Heart right ventricle (tissue), 16 donors: ENCODE measurements around the gene PLAC9. TPM values are rescaled to one million over a fixed set of nuclear protein-coding genes. Genes with fewer than 3 reads are reported as not detected.
A peak's percentile ranks its signal among the peaks of the same experiment; 100 is the strongest.
"Not testable (repeated sequence)": the region's sequence is repeated elsewhere in the genome, so short reads cannot be mapped to it uniquely, and the experiment has no call there.

Experiments used
- ATAC-seq, 8 donors: fragments of 200-7000 bp; cut with Tn5 transposase; one replicate each; pipeline ENCODE4 v1.9.1; 2020; ENCODE audit warnings: mild to moderate bottlenecking in 8 of 8, moderate library complexity in 8 of 8, moderate number of reproducible peaks in 1 of 8
- DNase-seq, 2 donors: peaks; one replicate each; pipeline ENCODE4 v3.0.0-alpha.2; 2020
- H3K27ac ChIP-seq, 10 donors: fragments of 200-600 bp; sonication (generic) in 2 of 10; one replicate each; pipeline versions ENCODE4 v1.5.0 to v1.8.0; 2020 to 2022; ENCODE audit warnings: mild to moderate bottlenecking in 3 of 10
- H3K27me3 ChIP-seq, 7 donors: fragments of 200-600 bp; one replicate each; pipeline ENCODE4 v1.8.0; 2021 to 2022; ENCODE audit warnings: mild to moderate bottlenecking in 2 of 7
- H3K36me3 ChIP-seq, 9 donors: fragments of 200-600 bp; sonication (generic) in 1 of 9; one replicate each; pipeline versions ENCODE4 v1.5.0 to v1.8.0; 2020 to 2022; ENCODE audit warnings: mild to moderate bottlenecking in 2 of 9
- H3K4me1 ChIP-seq, 9 donors: fragments of 200-600 bp; sonication (generic) in 1 of 9; one replicate each; pipeline versions ENCODE4 v1.5.0 to v1.8.0; 2020 to 2022; ENCODE audit warnings: mild to moderate bottlenecking in 4 of 9
- H3K4me3 ChIP-seq, 10 donors: fragments of 200-600 bp; sonication (generic) in 2 of 10; one replicate each; pipeline versions ENCODE4 v1.5.0 to v1.8.0; 2020 to 2022; ENCODE audit warnings: mild to moderate bottlenecking in 7 of 10, moderate library complexity in 2 of 10
- H3K9me3 ChIP-seq, 11 donors: fragments of 200-600 bp in 10 of 11; sonication (generic) in 2 of 11; one replicate each; pipeline versions ENCODE4 v1.5.0 to v1.8.0; 2013 to 2022; ENCODE audit warnings: mild to moderate bottlenecking in 2 of 11, control low read depth in 1 of 11, moderate library complexity in 1 of 11
- WGBS, 2 donors: extraction: QIAGEN DNeasy Blood & Tissue Kit; methylation state at CpG; one replicate each; pipeline ENCODE4 v1.1.7; 2013; ENCODE audit warnings: inconsistent platforms in 1 of 2; 5-methylcytosine and 5-hydroxymethylcytosine counted together
- intact Hi-C, 10 donors: fragments of 100-400 bp; cut with DNase I; formaldehyde crosslinking; loops; one replicate each; pipeline versions ENCODE4 v1.11.1 to v1.14.2; 2022
- polyA plus RNA-seq, 2 donors: library from polyadenylated mRNA; stranded (reverse); fragments of 200-250 nt; gene quantifications; one replicate each; pipeline ENCODE4 v1.2.3, GENCODE V29; 2013
- total RNA-seq, 10 donors: library from RNA; stranded (reverse); fragmentation: NEBNext Ultra II Directional in 3 of 10; extraction: Animal tissue kit (Norgen Biotek cat#: 25700) in 3 of 10; gene quantifications; one replicate each; pipeline versions ENCODE4 v1.2.1 to v1.2.4, GENCODE V29; 2021 to 2023
- TF ChIP-seq, protein P1 (sequence below), 9 donors: fragments of 200-600 bp; sonication (generic) in 2 of 9; IDR thresholded peaks; one replicate each; pipeline versions ENCODE4 v1.5.0 to v1.8.0; 2021 to 2022; ENCODE audit warnings: antibody characterized with exemption in 9 of 9, mild to moderate bottlenecking in 5 of 9, moderate library complexity in 1 of 9
- donor health status: Arrhythmogenic right ventricular cardiomyopathy.
- donor health status: ischemic (EF 13 %, LVEDD 7.1; RV severe dilation, severe dysfunction).
- donor health status: healthy with polysubstance abuse.
- donor health status: DM: no; HTN: yes; CAD: no.
- donor health status: DM: no; HTN: no; CAD: no.
- donor health status: ischemic (EF 25% LVEDD 6.9; RV normal size, moderate dysfunction).
- donor health status: ischemic (EF 25% LVEDD 5.7; RV mildly dilated, moderate dysfunction).
- donor health status: healthy.
- donor health status: DM: yes; HTN: yes; CAD: no.
- donor health status: Ischemic cardiomyopathy.
- donor health status: ischemic (EF 35%, LVEDD 5.7; RV mildly dilated, moderate dysfunction).
- donor health status: nonischemic (EF 11% LVEDD 7.7; RV severe dilation, severe dysfunction).
- donor health status: DM: yes; HTN: yes; CAD: no.
- donor health status: PGD.
- donor health status: ischemic (EF 29% LVEDD 5.4; RV normal size, mild dysfunction).
- donor health status: nonischemic (EF 23%, LVEDD 6.1; RV moderate dilation, normal function).

PLAC9 gene
- total and polyA plus RNA-seq, 12 donors, result 16.8 to 129 (median 28.7) TPM

DNA sequence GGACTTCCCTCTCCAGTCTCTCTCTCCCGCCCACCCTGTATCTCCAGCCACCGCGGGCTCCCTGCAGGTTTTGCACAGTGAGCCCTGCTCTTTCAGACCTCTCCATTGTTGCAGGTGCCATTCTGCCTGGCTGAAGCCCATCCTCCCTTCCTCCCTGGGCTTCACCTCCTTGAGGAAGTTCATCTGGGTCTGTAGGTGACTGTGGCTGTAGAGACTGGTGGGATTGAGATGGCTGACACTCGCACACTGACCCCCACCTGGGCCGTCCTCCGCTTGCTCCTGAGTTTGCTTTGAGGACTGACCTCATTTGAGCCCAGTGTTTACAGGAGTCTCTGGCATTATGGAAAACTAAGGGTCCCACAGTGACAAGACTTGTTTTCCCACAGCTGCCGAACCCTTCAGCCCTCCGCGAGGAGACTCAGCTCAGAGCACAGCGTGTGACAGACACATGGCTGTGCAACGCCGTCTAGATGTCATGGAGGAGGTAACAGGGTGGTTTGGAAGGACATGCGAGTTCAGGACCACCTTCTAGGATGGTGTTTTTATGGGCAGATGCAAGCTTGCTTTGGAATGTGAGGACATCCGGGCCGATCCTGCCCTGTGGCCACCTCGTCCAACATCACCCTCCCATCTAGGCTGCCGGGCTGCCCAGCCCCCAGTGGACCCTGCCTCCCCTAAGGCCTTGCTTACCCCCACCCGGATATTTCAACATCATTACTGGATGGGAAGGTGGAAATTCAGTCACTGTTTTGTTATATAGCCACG, 9.3 kb downstream of the PLAC9 start:
- H3K36me3 ChIP-seq, result peaks cover 0 to 13% (median 0%) of the 10 kb centered on the region in 9 donors
- TF ChIP-seq, protein P1, sequence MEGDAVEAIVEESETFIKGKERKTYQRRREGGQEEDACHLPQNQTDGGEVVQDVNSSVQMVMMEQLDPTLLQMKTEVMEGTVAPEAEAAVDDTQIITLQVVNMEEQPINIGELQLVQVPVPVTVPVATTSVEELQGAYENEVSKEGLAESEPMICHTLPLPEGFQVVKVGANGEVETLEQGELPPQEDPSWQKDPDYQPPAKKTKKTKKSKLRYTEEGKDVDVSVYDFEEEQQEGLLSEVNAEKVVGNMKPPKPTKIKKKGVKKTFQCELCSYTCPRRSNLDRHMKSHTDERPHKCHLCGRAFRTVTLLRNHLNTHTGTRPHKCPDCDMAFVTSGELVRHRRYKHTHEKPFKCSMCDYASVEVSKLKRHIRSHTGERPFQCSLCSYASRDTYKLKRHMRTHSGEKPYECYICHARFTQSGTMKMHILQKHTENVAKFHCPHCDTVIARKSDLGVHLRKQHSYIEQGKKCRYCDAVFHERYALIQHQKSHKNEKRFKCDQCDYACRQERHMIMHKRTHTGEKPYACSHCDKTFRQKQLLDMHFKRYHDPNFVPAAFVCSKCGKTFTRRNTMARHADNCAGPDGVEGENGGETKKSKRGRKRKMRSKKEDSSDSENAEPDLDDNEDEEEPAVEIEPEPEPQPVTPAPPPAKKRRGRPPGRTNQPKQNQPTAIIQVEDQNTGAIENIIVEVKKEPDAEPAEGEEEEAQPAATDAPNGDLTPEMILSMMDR (IDR thresholded peaks at IDR 0.05), result no peak
- H3K4me3 ChIP-seq, result no peak overlapping the region
- DNase-seq, result no peak
- peaks cover 0 to 3% (median 0%) of the 10 kb centered on the region in 7 donors for H3K27me3 ChIP-seq
- ATAC-seq, result no peak
- no peak overlapping the region for H3K27ac ChIP-seq
- no peaks in the 10 kb centered on the region for H3K9me3 ChIP-seq
- intact Hi-C loops, result loop anchor here in 8 of 10 donors (2.0 to 10.0 kb wide), 8 partner anchors 63 to 605 kb away; partner anchors contain the start of genes ANXA11 (in 3 of the 8) and TMEM254 (in 1 of the 8)
- peaks cover 8 to 56% (median 36%) of the 10 kb centered on the region in 9 donors for H3K4me1 ChIP-seq
- 63 to 73% methylated on average over 19 of the region's 19 CpGs for WGBS, 2 donors

DNA sequence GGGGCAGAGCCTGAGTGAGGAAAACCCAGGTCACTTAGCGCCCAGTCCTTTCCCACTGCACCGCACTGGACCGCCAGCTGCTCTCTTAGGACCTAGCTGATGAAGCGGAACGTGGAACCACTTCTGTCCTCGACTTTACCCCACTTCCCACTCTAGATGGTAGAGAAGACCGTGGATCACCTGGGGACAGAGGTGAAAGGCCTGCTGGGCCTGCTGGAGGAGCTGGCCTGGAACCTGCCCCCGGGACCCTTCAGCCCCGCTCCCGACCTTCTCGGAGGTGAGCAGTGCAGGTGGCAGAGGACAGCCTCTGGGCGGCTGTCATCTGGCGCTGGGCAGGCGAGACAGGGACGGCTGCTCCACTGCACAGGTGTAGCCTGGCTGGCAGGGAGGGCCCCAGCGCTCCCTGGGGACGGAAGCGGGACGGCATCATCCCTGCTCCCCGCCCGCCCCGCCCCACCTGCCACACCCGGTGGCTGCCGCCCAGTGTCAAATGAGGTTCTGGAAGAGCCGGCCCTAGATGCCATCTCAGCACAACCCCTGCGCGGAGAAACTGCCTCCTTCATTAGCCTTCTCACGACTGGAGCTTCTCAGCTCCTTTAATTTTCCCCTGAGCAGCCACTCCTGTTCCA, 11.7 kb downstream of the PLAC9 start:
- H3K27ac ChIP-seq, result peak overlapping the region in 3 of 10 donors; percentile 27 to 44 (median 33)
- DNase-seq (no peak), ATAC-seq (peak; percentile 40 to 79 (median 50))
- peak overlapping the region in 5 of 10 donors; percentile 11 to 33 (median 26) for H3K4me3 ChIP-seq
- peaks cover 0 to 22% (median 5%) of the 10 kb centered on the region in 9 donors for H3K36me3 ChIP-seq
- TF ChIP-seq, protein P1 (IDR thresholded peaks at IDR 0.05), result no peak
- H3K27me3 ChIP-seq, result no peaks in the 10 kb centered on the region
- WGBS, 2 donors, result 30 to 33% methylated on average over 28 of the region's 28 CpGs
- peaks cover 0 to 10% (median 0%) of the 10 kb centered on the region in 11 donors for H3K9me3 ChIP-seq
- peaks cover 4 to 38% (median 24%) of the 10 kb centered on the region in 9 donors for H3K4me1 ChIP-seq
- intact Hi-C loops, result loop anchor here in 8 of 10 donors (2.0 to 10.0 kb wide), 8 partner anchors 61 to 607 kb away; partner anchors contain the start of genes ANXA11 (in 3 of the 8) and TMEM254 (in 1 of the 8)

DNA sequence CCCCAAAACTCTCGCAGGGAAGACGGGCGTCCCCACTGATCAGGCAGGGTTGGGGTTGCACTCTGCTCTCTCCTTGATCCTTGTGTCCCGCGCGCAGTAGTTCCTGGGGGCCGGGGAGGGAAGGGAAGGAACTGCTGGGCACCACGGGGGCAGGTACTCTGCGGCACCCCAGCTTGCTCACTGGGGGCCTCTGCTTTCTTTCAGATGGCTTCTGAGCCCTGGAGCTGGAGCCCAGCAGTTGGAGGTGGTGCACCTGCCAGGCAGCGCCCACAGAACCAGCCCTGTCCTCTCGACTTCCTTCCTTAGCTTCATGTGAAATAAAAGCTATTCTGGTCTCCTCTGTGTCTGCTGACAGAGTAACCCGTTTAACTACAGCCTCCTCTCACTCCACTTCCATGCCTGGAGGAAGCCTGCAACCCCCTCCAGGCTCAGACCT, 12.2 kb downstream of the PLAC9 start:
- H3K36me3 ChIP-seq, result peaks cover 0 to 27% (median 5%) of the 10 kb centered on the region in 9 donors
- no peaks in the 10 kb centered on the region for H3K27me3 ChIP-seq
- H3K4me3 ChIP-seq, result peak overlapping the region in 3 of 10 donors; percentile 11 to 33 (median 21)
- DNase-seq (no peak), ATAC-seq (peak; percentile 6 to 55 (median 20))
- intact Hi-C loops, result loop anchor here (2.0 to 10.0 kb wide), 8 partner anchors 60 to 607 kb away; partner anchors contain the start of genes ANXA11 (in 6 of the 10) and TMEM254 (in 1 of the 10)
- 34 to 38% methylated on average over 12 of the region's 12 CpGs for WGBS, 2 donors
- H3K4me1 ChIP-seq, result peaks cover 4 to 38% (median 24%) of the 10 kb centered on the region in 9 donors
- H3K27ac ChIP-seq, result peak overlapping the region in 3 of 10 donors; percentile 16 to 44 (median 27)
- H3K9me3 ChIP-seq, result peaks cover 0 to 15% (median 0%) of the 10 kb centered on the region in 11 donors
- TF ChIP-seq, protein P1 (IDR thresholded peaks at IDR 0.05), result no peak

DNA sequence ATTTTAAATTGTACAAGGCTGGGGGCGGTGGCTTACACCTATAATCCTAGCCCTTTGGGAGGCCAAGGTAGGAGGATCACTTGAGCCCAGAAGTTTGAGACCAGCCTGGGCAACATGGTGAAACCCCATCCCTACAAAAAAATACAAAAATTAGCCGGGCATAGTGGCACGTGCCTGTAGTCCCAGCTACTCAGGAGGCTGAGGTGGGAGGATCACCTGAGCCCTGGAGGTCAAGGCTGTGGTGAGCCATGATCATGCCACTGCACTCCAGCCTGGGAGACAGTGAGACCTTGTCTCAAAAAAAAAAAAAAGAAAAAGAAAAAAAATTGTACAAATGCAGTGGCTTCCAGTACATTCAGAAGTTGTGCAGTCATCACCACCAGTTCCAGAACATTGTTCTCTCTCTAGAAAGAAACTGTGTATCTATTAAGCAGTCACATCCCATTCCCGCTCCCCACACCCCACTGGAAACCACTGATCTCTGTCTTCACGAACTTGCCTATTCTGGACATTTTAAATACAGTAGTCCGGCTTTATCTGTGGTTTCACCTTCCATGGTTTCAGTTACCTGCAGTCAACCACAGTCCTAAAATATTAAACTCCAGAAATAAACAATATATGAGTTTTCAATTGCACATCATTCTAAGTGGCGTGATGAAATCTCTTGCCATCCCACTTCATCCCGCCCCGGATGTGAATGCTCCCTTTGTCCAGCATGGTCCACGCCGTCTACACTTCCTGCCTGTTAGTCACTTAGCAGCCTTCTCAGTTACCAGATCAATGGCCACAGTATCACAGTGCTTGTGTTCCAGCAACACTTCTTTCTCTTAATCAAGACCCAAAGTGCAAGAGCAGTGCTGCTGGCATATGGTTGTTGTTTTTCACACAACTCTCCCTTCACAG, 13.1 kb downstream of the PLAC9 start:
- intact Hi-C loops, result loop anchor here in 6 of 10 donors (2.0 to 10.0 kb wide), 5 partner anchors 59 to 77 kb away; partner anchors contain the start of genes ANXA11 (in 4 of the 6) and TMEM254 (in 1 of the 6)
- not testable (repeated sequence) for H3K4me3 ChIP-seq, DNase-seq, H3K27me3 ChIP-seq
- H3K4me1 ChIP-seq, result peaks cover 4 to 38% (median 24%) of the 10 kb centered on the region in 9 donors
- H3K36me3 ChIP-seq, result peaks cover 0 to 37% (median 5%) of the 10 kb centered on the region in 9 donors
- H3K9me3 ChIP-seq, result peaks cover 0 to 18% (median 0%) of the 10 kb centered on the region in 11 donors
- 58 to 70% methylated on average over 11 of the region's 11 CpGs for whole genome bisulfite sequencing, 2 donors
- peak in 4 of 8 donors; percentile 18 to 45 (median 33) for ATAC-seq
- peak overlapping the region in 5 of 10 donors; percentile 16 to 37 (median 27) for H3K27ac ChIP-seq
